Measurements from ENCODE around the gene EML6.

EML6 gene

GRCh38 chr2:54760310-54760709 lies 36.8 kb downstream of the EML6 start:
- in situ Hi-C loops (cut with HindIII; ENCODE audit: low pct_ligation_motif_present, low sequenced_read_pairs): no loop called here

GRCh38 chr2:54763636-54764291 lies 40.3 kb downstream of the EML6 start:
- Histone ChIP-seq H3K27ac (no peak overlapping the region), H3K4me3 (ENCODE audit: low read depth, low read length) (no peak overlapping the region), H3K36me3 (replicated peaks) (no peaks in the 10 kb centered on the region), H3K27me3 (replicated peaks) (no peaks in the 10 kb centered on the region)
- in situ Hi-C loops (cut with HindIII; ENCODE audit: low pct_ligation_motif_present, low sequenced_read_pairs): no loop called here
- no peak for DNase-seq
- TF ChIP-seq CTCF (IDR thresholded peaks at IDR 0.05; ENCODE audit: low read depth, low read length, missing control alignments): peak; percentile 47

More at GRCh38 chr2:54760310-54760709, 36.8 kb downstream of the EML6 start:
- Histone ChIP-seq H3K27ac (no peak overlapping the region), H3K36me3 (replicated peaks) (no peaks in the 10 kb centered on the region), H3K27me3 (replicated peaks) (no peaks in the 10 kb centered on the region), H3K4me3 (ENCODE audit: low read depth, low read length) (no peak overlapping the region)
- no peak for DNase-seq
- TF ChIP-seq CTCF (IDR thresholded peaks at IDR 0.05; ENCODE audit: low read depth, low read length, missing control alignments): no peak

GRCh38 chr2:54767921-54768320 lies 44.5 kb downstream of the EML6 start:
- no peak overlapping the region for H3K27ac ChIP-seq
- H3K27me3 ChIP-seq (replicated peaks): no peaks in the 10 kb centered on the region
- in situ Hi-C loops (cut with HindIII; ENCODE audit: low pct_ligation_motif_present, low sequenced_read_pairs): no loop called here
- H3K4me3 ChIP-seq (ENCODE audit: low read depth, low read length): no peak overlapping the region
- DNase-seq: peak; percentile 35
- no peak for TF ChIP-seq CTCF (IDR thresholded peaks at IDR 0.05; ENCODE audit: low read depth, low read length, missing control alignments)
- no peaks in the 10 kb centered on the region for H3K36me3 ChIP-seq (replicated peaks)

- no peak for DNase-seq
- no peak for TF ChIP-seq CTCF (IDR thresholded peaks at IDR 0.05; ENCODE audit: low read depth, low read length, missing control alignments)
- Histone ChIP-seq H3K27me3 (replicated peaks) (no peaks in the 10 kb centered on the region), H3K27ac (no peak overlapping the region), H3K36me3 (replicated peaks) (no peaks in the 10 kb centered on the region), H3K4me3 (ENCODE audit: low read depth, low read length) (no peak overlapping the region)
- in situ Hi-C loops (cut with HindIII; ENCODE audit: low pct_ligation_motif_present, low sequenced_read_pairs): no loop called here
Measured at GRCh38 chr2:54768772-54769428, 45.4 kb downstream of the EML6 start.

- H3K4me3 ChIP-seq (ENCODE audit: low read depth, low read length): no peak overlapping the region
- H3K36me3 ChIP-seq (replicated peaks): no peaks in the 10 kb centered on the region
- no peaks in the 10 kb centered on the region for H3K27me3 ChIP-seq (replicated peaks)
- in situ Hi-C loops (cut with HindIII; ENCODE audit: low pct_ligation_motif_present, low sequenced_read_pairs): no loop called here
- no peak for TF ChIP-seq CTCF (IDR thresholded peaks at IDR 0.05; ENCODE audit: low read depth, low read length, missing control alignments)
- H3K27ac ChIP-seq: no peak overlapping the region
- DNase-seq: no peak
Measured at GRCh38 chr2:54770211-54770610, 46.7 kb downstream of the EML6 start.
